Heart right ventricle (tissue), 16 donors: ENCODE results near the gene MAP3K13. TPM values are rescaled to one million over a fixed set of nuclear protein-coding genes. Genes with fewer than 3 reads are reported as not detected.

Source experiments
- ATAC-seq, 8 donors: fragments of 200-7000 bp; cut with Tn5 transposase; one replicate each; pipeline ENCODE4 v1.9.1; 2020; ENCODE audit warnings: mild to moderate bottlenecking in 8 of 8, moderate library complexity in 8 of 8, moderate number of reproducible peaks in 1 of 8
- DNase-seq, 2 donors: peaks; one replicate each; pipeline ENCODE4 v3.0.0-alpha.2; 2020
- H3K27ac ChIP-seq, 10 donors: fragments of 200-600 bp; sonication (generic) in 2 of 10; one replicate each; pipeline versions ENCODE4 v1.5.0 to v1.8.0; 2020 to 2022; ENCODE audit warnings: mild to moderate bottlenecking in 3 of 10
- H3K27me3 ChIP-seq, 7 donors: fragments of 200-600 bp; one replicate each; pipeline ENCODE4 v1.8.0; 2021 to 2022; ENCODE audit warnings: mild to moderate bottlenecking in 2 of 7
- H3K36me3 ChIP-seq, 9 donors: fragments of 200-600 bp; sonication (generic) in 1 of 9; one replicate each; pipeline versions ENCODE4 v1.5.0 to v1.8.0; 2020 to 2022; ENCODE audit warnings: mild to moderate bottlenecking in 2 of 9
- H3K4me1 ChIP-seq, 9 donors: fragments of 200-600 bp; sonication (generic) in 1 of 9; one replicate each; pipeline versions ENCODE4 v1.5.0 to v1.8.0; 2020 to 2022; ENCODE audit warnings: mild to moderate bottlenecking in 4 of 9
- H3K4me3 ChIP-seq, 10 donors: fragments of 200-600 bp; sonication (generic) in 2 of 10; one replicate each; pipeline versions ENCODE4 v1.5.0 to v1.8.0; 2020 to 2022; ENCODE audit warnings: mild to moderate bottlenecking in 7 of 10, moderate library complexity in 2 of 10
- H3K9me3 ChIP-seq, 11 donors: fragments of 200-600 bp in 10 of 11; sonication (generic) in 2 of 11; one replicate each; pipeline versions ENCODE4 v1.5.0 to v1.8.0; 2013 to 2022; ENCODE audit warnings: mild to moderate bottlenecking in 2 of 11, control low read depth in 1 of 11, moderate library complexity in 1 of 11
- WGBS, 2 donors: extraction: QIAGEN DNeasy Blood & Tissue Kit; methylation state at CpG; one replicate each; pipeline ENCODE4 v1.1.7; 2013; ENCODE audit warnings: inconsistent platforms in 1 of 2; 5-methylcytosine and 5-hydroxymethylcytosine counted together
- intact Hi-C, 10 donors: fragments of 100-400 bp; cut with DNase I; formaldehyde crosslinking; loops; one replicate each; pipeline versions ENCODE4 v1.11.1 to v1.14.2; 2022
- polyA plus RNA-seq, 2 donors: library from polyadenylated mRNA; stranded (reverse); fragments of 200-250 nt; gene quantifications; one replicate each; pipeline ENCODE4 v1.2.3, GENCODE V29; 2013
- total RNA-seq, 10 donors: library from RNA; stranded (reverse); fragmentation: NEBNext Ultra II Directional in 3 of 10; extraction: Animal tissue kit (Norgen Biotek cat#: 25700) in 3 of 10; gene quantifications; one replicate each; pipeline versions ENCODE4 v1.2.1 to v1.2.4, GENCODE V29; 2021 to 2023
- TF ChIP-seq, protein P1 (sequence below), 9 donors: fragments of 200-600 bp; sonication (generic) in 2 of 9; IDR thresholded peaks; one replicate each; pipeline versions ENCODE4 v1.5.0 to v1.8.0; 2021 to 2022; ENCODE audit warnings: antibody characterized with exemption in 9 of 9, mild to moderate bottlenecking in 5 of 9, moderate library complexity in 1 of 9
- donor health status: Arrhythmogenic right ventricular cardiomyopathy.
- donor health status: ischemic (EF 13 %, LVEDD 7.1; RV severe dilation, severe dysfunction).
- donor health status: healthy with polysubstance abuse.
- donor health status: DM: no; HTN: yes; CAD: no.
- donor health status: DM: no; HTN: no; CAD: no.
- donor health status: ischemic (EF 25% LVEDD 6.9; RV normal size, moderate dysfunction).
- donor health status: ischemic (EF 25% LVEDD 5.7; RV mildly dilated, moderate dysfunction).
- donor health status: healthy.
- donor health status: DM: yes; HTN: yes; CAD: no.
- donor health status: Ischemic cardiomyopathy.
- donor health status: ischemic (EF 35%, LVEDD 5.7; RV mildly dilated, moderate dysfunction).
- donor health status: nonischemic (EF 11% LVEDD 7.7; RV severe dilation, severe dysfunction).
- donor health status: DM: yes; HTN: yes; CAD: no.
- donor health status: PGD.
- donor health status: ischemic (EF 29% LVEDD 5.4; RV normal size, mild dysfunction).
- donor health status: nonischemic (EF 23%, LVEDD 6.1; RV moderate dilation, normal function).

Gene MAP3K13
- total and polyA plus RNA-seq, 12 donors = 7.1 to 14.9 (median 10.5) TPM

DNA sequence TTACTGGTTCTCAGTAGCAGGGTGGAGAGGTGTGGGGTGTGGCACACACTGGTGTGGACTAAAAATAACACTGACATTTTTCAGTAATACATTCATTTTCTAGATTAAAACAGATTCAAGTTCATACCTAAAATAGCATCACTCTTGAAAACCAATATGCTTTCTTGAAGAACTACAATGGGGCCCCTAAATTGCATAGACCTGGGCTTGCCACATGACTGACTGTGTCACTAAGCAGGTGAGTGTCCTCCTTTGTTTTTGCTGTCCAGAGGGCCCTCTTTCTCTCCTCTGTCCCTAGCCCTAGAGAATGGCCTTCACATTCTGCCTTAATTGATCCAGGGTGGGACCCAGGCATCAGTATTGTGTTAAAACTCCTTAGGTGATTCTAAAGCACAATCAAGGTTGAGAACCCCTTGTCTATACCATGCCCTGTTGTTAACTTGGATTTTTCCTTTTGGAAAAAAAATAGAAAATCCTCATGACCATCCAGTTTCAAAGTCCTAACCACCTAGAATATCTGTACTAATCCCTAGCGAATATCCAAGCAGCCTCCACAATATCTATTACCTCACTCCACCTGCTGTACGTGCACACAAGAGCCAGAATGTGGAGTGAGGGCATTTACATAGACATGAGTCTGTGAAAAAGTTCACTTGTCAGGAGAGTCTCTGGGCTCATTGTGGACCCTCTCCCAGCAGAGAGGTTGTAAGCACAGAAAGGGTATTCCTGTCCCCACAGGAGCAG lies 154.6 kb downstream of the MAP3K13 start:
- TF ChIP-seq, protein P1, sequence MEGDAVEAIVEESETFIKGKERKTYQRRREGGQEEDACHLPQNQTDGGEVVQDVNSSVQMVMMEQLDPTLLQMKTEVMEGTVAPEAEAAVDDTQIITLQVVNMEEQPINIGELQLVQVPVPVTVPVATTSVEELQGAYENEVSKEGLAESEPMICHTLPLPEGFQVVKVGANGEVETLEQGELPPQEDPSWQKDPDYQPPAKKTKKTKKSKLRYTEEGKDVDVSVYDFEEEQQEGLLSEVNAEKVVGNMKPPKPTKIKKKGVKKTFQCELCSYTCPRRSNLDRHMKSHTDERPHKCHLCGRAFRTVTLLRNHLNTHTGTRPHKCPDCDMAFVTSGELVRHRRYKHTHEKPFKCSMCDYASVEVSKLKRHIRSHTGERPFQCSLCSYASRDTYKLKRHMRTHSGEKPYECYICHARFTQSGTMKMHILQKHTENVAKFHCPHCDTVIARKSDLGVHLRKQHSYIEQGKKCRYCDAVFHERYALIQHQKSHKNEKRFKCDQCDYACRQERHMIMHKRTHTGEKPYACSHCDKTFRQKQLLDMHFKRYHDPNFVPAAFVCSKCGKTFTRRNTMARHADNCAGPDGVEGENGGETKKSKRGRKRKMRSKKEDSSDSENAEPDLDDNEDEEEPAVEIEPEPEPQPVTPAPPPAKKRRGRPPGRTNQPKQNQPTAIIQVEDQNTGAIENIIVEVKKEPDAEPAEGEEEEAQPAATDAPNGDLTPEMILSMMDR (IDR thresholded peaks at IDR 0.05) = no peak
- Histone ChIP-seq H3K27me3 (peaks cover 0 to 4% (median 0%) of the 10 kb centered on the region in 7 donors), H3K9me3 (no peaks in the 10 kb centered on the region), H3K27ac (no peak overlapping the region), H3K4me1 (peaks cover 0 to 8% (median 0%) of the 10 kb centered on the region in 9 donors), H3K36me3 (no peaks in the 10 kb centered on the region), H3K4me3 (no peak overlapping the region)
- WGBS, 2 donors = 80 to 84% methylated on average over 2 of the region's 2 CpGs
- intact Hi-C loops = no loop called here
- DNase-seq = no peak
- ATAC-seq = no peak

DNA sequence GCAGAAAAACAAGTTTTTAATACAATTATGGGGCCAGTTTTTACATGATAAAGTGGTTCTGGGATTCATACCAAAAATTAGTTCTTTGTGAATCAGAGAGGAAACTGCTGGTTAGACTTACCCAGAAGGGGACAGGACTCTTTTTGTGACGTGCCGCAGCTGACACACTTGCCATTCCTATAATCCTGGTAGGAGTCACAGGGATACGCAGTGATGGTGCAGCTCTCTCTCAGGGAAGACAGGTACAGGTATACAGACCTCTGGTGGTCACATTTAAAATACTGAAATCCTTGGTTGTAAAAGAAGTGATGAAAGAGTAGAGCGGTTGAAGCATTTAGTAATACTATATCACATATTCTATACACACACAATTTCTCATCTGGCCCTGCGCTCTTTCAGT lies 156.1 kb downstream of the MAP3K13 start:
- H3K4me1 ChIP-seq = peaks cover 0 to 8% (median 0%) of the 10 kb centered on the region in 9 donors
- no peak overlapping the region for H3K27ac ChIP-seq
- H3K27me3 ChIP-seq = peaks cover 0 to 4% (median 0%) of the 10 kb centered on the region in 7 donors
- no peaks in the 10 kb centered on the region for H3K36me3 ChIP-seq
- no peak for DNase-seq
- WGBS, 2 donors = 72 to 79% methylated on average over 5 of the region's 5 CpGs
- no peaks in the 10 kb centered on the region for H3K9me3 ChIP-seq
- ATAC-seq = no peak
- intact Hi-C loops = no loop called here
- no peak overlapping the region for H3K4me3 ChIP-seq
- TF ChIP-seq, protein P1 (IDR thresholded peaks at IDR 0.05) = no peak

DNA sequence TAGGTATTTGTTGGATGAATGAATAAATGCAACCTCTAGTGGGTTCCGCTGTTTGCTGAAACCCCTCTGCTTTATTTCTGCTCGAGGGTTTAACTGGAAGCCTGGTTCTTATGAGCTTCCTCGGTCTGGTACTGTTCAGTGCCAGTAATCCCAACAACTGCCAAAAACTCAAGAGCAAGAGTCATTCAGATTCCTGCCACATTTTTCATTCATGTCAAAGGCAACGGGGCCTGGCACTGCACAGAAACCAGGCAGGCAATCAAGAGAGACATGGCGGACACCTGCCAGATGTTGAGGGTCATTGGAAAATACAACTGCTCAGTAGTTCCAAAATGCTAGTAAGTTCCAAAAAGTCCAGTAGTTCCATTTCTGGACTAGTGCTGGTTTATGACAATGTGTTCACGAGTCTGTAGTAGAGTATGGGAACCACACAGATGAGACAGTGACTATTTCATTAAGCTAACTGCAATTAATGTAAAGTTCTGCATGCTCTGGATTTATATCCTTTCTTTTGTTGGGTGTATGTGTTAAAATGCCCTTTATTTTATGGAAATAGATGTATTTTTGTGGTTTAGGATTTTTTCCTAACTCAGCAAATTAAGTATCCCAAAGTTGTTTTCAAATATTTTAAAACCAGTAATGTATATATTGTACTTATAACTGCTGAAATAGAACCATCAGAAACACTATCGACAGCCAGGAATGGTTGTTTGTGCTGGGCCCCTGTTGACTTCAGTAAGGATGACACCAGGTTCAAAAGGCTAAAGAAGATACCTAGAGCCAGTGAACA lies 158.6 kb downstream of the MAP3K13 start:
- Histone ChIP-seq H3K4me3 (no peak overlapping the region), H3K4me1 (peaks cover 0 to 8% (median 0%) of the 10 kb centered on the region in 9 donors), H3K9me3 (no peaks in the 10 kb centered on the region), H3K27me3 (peaks cover 0 to 12% (median 0%) of the 10 kb centered on the region in 7 donors), H3K36me3 (no peaks in the 10 kb centered on the region), H3K27ac (peak overlapping the region in 6 of 10 donors; percentile 6 to 70 (median 44))
- intact Hi-C loops = no loop called here
- TF ChIP-seq, protein P1 (IDR thresholded peaks at IDR 0.05) = no peak
- ATAC-seq = peak; percentile 52 to 96 (median 88)
- WGBS, 2 donors = 61 to 70% methylated on average over 7 of the region's 7 CpGs
- DNase-seq = peak; percentile 21 to 42

DNA sequence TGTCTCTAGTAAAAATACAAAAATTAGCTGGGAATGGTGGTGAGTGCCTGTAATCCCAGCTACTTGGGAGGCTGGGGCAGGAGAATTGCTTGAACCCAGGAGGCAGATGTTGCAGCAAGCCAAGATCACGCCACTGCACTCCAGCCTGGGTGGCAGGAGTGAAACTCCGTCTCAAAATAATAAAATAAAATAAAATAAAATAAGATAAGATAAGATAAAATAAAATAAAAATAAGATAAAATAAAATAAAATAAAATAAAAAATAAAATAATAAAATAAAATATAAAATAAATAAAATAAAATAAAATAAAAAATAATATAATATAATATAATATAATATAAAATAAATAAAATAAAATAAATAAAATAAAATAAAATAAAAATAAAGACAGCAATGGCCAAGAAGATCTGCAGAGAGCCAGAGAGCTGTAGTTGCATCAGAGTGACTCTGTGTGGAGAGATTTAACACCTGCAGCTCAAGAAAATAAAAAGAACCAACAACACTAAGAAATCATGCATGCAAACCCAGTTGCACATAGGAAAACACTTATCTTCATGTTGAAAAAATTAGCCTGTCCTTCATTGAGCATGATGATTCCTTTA lies 163.5 kb downstream of the MAP3K13 start:
- Histone ChIP-seq H3K9me3 (no peaks in the 10 kb centered on the region), H3K36me3 (no peaks in the 10 kb centered on the region), H3K4me1 (peaks cover 0 to 4% (median 0%) of the 10 kb centered on the region in 9 donors), H3K4me3 (no peak overlapping the region), H3K27me3 (peaks cover 0 to 12% (median 0%) of the 10 kb centered on the region in 7 donors), H3K27ac (no peak overlapping the region)
- DNase-seq (no peak), ATAC-seq (no peak)
- intact Hi-C loops = no loop called here
- 88 to 89% methylated on average over 2 of the region's 2 CpGs for WGBS, 2 donors
- TF ChIP-seq, protein P1 (IDR thresholded peaks at IDR 0.05) = no peak
